ENCODE results near the gene TSPAN18. TPM values are rescaled to one million over a fixed set of nuclear protein-coding genes. Genes with fewer than 3 reads are reported as not detected.

TSPAN18 gene
- total RNA-seq, 1 experiment from 2014 or later: 18.3 TPM

GRCh38 chr11:44740967-44741366 is 14.2 kb downstream of the TSPAN18 start:
- no peaks in the 10 kb centered on the region for H3K79me2 ChIP-seq (ENCODE audit: insufficient read depth, low read length)
- H3K9me2 ChIP-seq (ENCODE audit: insufficient read depth): no peaks in the 10 kb centered on the region
- intact Hi-C loops (cut with micrococcal nuclease): no loop called here
- no peak overlapping the region for H3K4me3 ChIP-seq (replicated peaks in 1 of 2; ENCODE audit: low read depth in 1 of 2, low read length in 2 of 2)
- no peaks in the 10 kb centered on the region for H3K36me3 ChIP-seq (ENCODE audit: control insufficient read depth in 1 of 2, insufficient read depth in 2 of 2, low read length in 2 of 2)
- H4K20me1 ChIP-seq (ENCODE audit: insufficient read depth): no peaks in the 10 kb centered on the region
- no peak for ATAC-seq
- CTCF ChIA-PET: interaction anchor here (0.5 kb wide), 1 partner anchor 264 kb away, joined by 3 read pairs; no protein-coding TSS in a partner anchor
- RAD21 ChIA-PET (ENCODE audit: low non-redundant PET in 1 of 2, low total read pairs in 2 of 2, uncharacterized antibody in 2 of 2, unreplicated experiment in 2 of 2): no interaction called here
- no TSS peak for BruUV-seq (replicated peaks)
- no peak for DNase-seq (ENCODE audit: low read depth, low spot score)
- no peaks in the 10 kb centered on the region for H3K9me3 ChIP-seq (ENCODE audit: control insufficient read depth in 1 of 2, insufficient read depth in 1 of 2, low read depth in 1 of 2, low read length in 2 of 2)
- H3K9ac ChIP-seq (ENCODE audit: low read length): no peak overlapping the region
- H3K27ac ChIP-seq (ENCODE audit: low read depth, low read length): no peak overlapping the region
- no peaks in the 10 kb centered on the region for H3K4me1 ChIP-seq (ENCODE audit: control insufficient read depth in 1 of 2, insufficient read depth in 2 of 2, low read length in 2 of 2)
- TF ChIP-seq CTCF (IDR thresholded peaks at IDR 0.05 in 2 of 3, conservative IDR thresholded peaks at IDR 0.05 in 1 of 3; ENCODE audit: borderline replicate concordance in 1 of 3, insufficient read depth in 1 of 3, low read depth in 2 of 3, low read length in 2 of 3) (no peak), JUND (IDR thresholded peaks at IDR 0.05) (no peak), ZFX (IDR thresholded peaks at IDR 0.05) (no peak), TCF7L2 (IDR thresholded peaks at IDR 0.05; ENCODE audit: borderline replicate concordance, extremely low read depth, insufficient read depth, insufficient read length) (no peak), SP1 (IDR thresholded peaks at IDR 0.05; ENCODE audit: low read depth) (no peak), ZNF274 (IDR thresholded peaks at IDR 0.05; ENCODE audit: low read depth, low read length) (no peak), POLR2A (IDR thresholded peaks at IDR 0.05; ENCODE audit: borderline replicate concordance, extremely low read depth, insufficient read depth, insufficient read length) (no peak)
- POLR2A ChIA-PET: no interaction called here
- no peak overlapping the region for H3K4me2 ChIP-seq (ENCODE audit: low read length)
- H2AFZ ChIP-seq (ENCODE audit: low read depth, low read length, poor library complexity, severe bottlenecking): no peak overlapping the region
- no peaks in the 10 kb centered on the region for H3K27me3 ChIP-seq (ENCODE audit: insufficient read depth, low read length)

GRCh38 chr11:44741976-44742375 is 15.2 kb downstream of the TSPAN18 start:
- ChIA-PET POLR2A (no interaction called here), CTCF (no interaction called here), RAD21 (ENCODE audit: low non-redundant PET in 1 of 2, low total read pairs in 2 of 2, uncharacterized antibody in 2 of 2, unreplicated experiment in 2 of 2) (no interaction called here)
- Histone ChIP-seq H3K4me2 (ENCODE audit: low read length) (no peak overlapping the region), H4K20me1 (ENCODE audit: insufficient read depth) (no peaks in the 10 kb centered on the region), H3K9me2 (ENCODE audit: insufficient read depth) (no peaks in the 10 kb centered on the region), H3K27me3 (ENCODE audit: insufficient read depth, low read length) (no peaks in the 10 kb centered on the region), H3K9me3 (ENCODE audit: control insufficient read depth in 1 of 2, insufficient read depth in 1 of 2, low read depth in 1 of 2, low read length in 2 of 2) (no peaks in the 10 kb centered on the region), H3K4me3 (replicated peaks in 1 of 2; ENCODE audit: low read depth in 1 of 2, low read length in 2 of 2) (no peak overlapping the region), H2AFZ (ENCODE audit: low read depth, low read length, poor library complexity, severe bottlenecking) (no peak overlapping the region), H3K79me2 (ENCODE audit: insufficient read depth, low read length) (no peaks in the 10 kb centered on the region), H3K27ac (ENCODE audit: low read depth, low read length) (no peak overlapping the region), H3K9ac (ENCODE audit: low read length) (no peak overlapping the region), H3K36me3 (ENCODE audit: control insufficient read depth in 1 of 2, insufficient read depth in 2 of 2, low read length in 2 of 2) (no peaks in the 10 kb centered on the region), H3K4me1 (ENCODE audit: control insufficient read depth in 1 of 2, insufficient read depth in 2 of 2, low read length in 2 of 2) (no peaks in the 10 kb centered on the region)
- ATAC-seq: no peak
- intact Hi-C loops (cut with micrococcal nuclease): no loop called here
- BruUV-seq (replicated peaks): no TSS peak
- DNase-seq (ENCODE audit: low read depth, low spot score): no peak
- TF ChIP-seq SIN3A (IDR thresholded peaks at IDR 0.05; ENCODE audit: low read depth): no peak
- no peak for TF ChIP-seq EZH2 (IDR thresholded peaks at IDR 0.05)
- TF ChIP-seq CEBPB (IDR thresholded peaks at IDR 0.05; ENCODE audit: low read depth): no peak
- TF ChIP-seq EGR1 (IDR thresholded peaks at IDR 0.05; ENCODE audit: low read depth): no peak
- TF ChIP-seq ZBTB33 (IDR thresholded peaks at IDR 0.05; ENCODE audit: extremely low read depth, insufficient replicate concordance, low read length): no peak
- TF ChIP-seq REST (IDR thresholded peaks at IDR 0.05; ENCODE audit: low read depth): no peak
- no peak for TF ChIP-seq YY1 (IDR thresholded peaks at IDR 0.05; ENCODE audit: extremely low read depth, insufficient replicate concordance, low read depth, low read length)
- no peak for TF ChIP-seq SRF (IDR thresholded peaks at IDR 0.05; ENCODE audit: low read depth)

Data from HCT116 (cell line).